Activated CD8-positive, alpha-beta T cell treated with anti-CD3 and anti-CD28 coated beads for 36 hours (primary cell): ENCODE measurements around the gene ZCWPW1. TPM values are rescaled to one million over a fixed set of nuclear protein-coding genes. Genes with fewer than 3 reads are reported as not detected.
A peak's percentile ranks its signal among the peaks of the same experiment; 100 is the strongest.

Experiments
- ATAC-seq: fragments of 200-7000 bp; cut with Tn5 transposase; one replicate; pipeline ENCODE4 v1.10.0; 2021; ENCODE audit warnings: mild to moderate bottlenecking, moderate library complexity
- CTCF ChIA-PET: fragments of 350-600 bp; sonication (Branson Sonifier 250); formaldehyde crosslinking; loops from one replicate; lab custom pipeline; 2021; ENCODE audit warnings: antibody characterized with exemption; lab: Charles Lee
- POLR2A ChIA-PET: fragments of 350-600 bp; sonication (Branson Sonifier 250); formaldehyde crosslinking; loops from one replicate; lab custom pipeline; 2021; ENCODE audit warnings: antibody characterized with exemption; lab: Charles Lee
- DNase-seq: peaks from one replicate; pipeline ENCODE4 v3.0.0-alpha.2; 2020
- H3K27ac Mint-ChIP-seq: one replicate; pipeline ENCODE4 v1.8.0; 2021; ENCODE audit warnings: mild to moderate bottlenecking, mixed read lengths
- H3K27me3 Mint-ChIP-seq: one replicate; pipeline ENCODE4 v1.8.0; 2021; ENCODE audit warnings: mixed read lengths
- H3K36me3 Mint-ChIP-seq: one replicate; pipeline ENCODE4 v1.8.0; 2021; ENCODE audit warnings: low read depth, mixed read lengths
- H3K4me1 Mint-ChIP-seq: one replicate; pipeline ENCODE4 v1.8.0; 2021; ENCODE audit warnings: low read depth, mixed read lengths
- H3K4me3 Mint-ChIP-seq: one replicate; pipeline ENCODE4 v1.8.0; 2021; ENCODE audit warnings: mild to moderate bottlenecking, moderate library complexity, mixed read lengths
- H3K9me3 Mint-ChIP-seq: one replicate; pipeline ENCODE4 v1.8.0; 2021; ENCODE audit warnings: mixed read lengths
- intact Hi-C: fragments of 100-400 bp; cut with micrococcal nuclease; formaldehyde crosslinking; loops from one replicate; pipeline ENCODE4 v1.10.0; 2022
- total RNA-seq, 2 experiments: library from RNA; stranded (reverse); gene quantifications; one replicate each; pipeline ENCODE4 v1.2.3, GENCODE V29; 2021
- TF ChIP-seq, protein P1 (sequence below): fragments of 200-600 bp; IDR thresholded peaks from one replicate; pipeline ENCODE4 v1.8.0; 2022; ENCODE audit warnings: antibody characterized with exemption, mild to moderate bottlenecking

The ZCWPW1 gene
- total RNA-seq, 2 experiments from 2014 or later: 2.5 to 3.6 TPM

DNA sequence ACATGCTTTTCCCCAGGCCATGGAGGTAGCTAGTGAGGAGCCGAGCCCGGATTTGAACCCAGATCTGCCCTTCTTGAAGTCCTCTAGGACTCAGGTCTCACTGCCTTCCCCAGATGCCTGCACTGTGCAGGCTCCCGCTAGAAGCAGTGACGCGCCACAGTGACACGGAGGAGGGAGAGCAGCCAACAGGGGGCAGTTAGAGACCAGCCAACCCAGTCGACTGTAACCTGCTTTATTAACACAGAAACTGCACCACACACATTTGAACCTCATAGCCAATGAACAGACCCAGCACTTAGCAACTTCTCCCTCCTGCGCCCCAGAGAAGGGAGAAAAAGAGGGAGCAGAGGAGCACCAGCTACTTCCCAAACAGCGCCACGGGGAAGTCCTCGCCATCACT is 27.8 kb downstream of the ZCWPW1 start:
- ChIA-PET POLR2A (interaction anchor here (1.1 kb wide), 1 partner anchor 29 kb away, joined by 3 read pairs; no protein-coding TSS in a partner anchor), CTCF (interaction anchor here (1.3 kb wide), 1 partner anchor 19 kb away, joined by 4 read pairs; no protein-coding TSS in a partner anchor)
- Mint-ChIP-seq H3K27ac (no peak overlapping the region), H3K9me3 (no peaks in the 10 kb centered on the region), H3K27me3 (peaks cover 3% of the 10 kb centered on the region), H3K4me3 (no peak overlapping the region), H3K4me1 (peaks cover 16% of the 10 kb centered on the region), H3K36me3 (no peaks in the 10 kb centered on the region)
- DNase-seq: peak; percentile 43
- no peak for ATAC-seq
- intact Hi-C loops: loop anchor here (5.0 to 10.0 kb wide), 2 partner anchors 33 to 266 kb away; no protein-coding TSS in a partner anchor
- TF ChIP-seq, protein P1, sequence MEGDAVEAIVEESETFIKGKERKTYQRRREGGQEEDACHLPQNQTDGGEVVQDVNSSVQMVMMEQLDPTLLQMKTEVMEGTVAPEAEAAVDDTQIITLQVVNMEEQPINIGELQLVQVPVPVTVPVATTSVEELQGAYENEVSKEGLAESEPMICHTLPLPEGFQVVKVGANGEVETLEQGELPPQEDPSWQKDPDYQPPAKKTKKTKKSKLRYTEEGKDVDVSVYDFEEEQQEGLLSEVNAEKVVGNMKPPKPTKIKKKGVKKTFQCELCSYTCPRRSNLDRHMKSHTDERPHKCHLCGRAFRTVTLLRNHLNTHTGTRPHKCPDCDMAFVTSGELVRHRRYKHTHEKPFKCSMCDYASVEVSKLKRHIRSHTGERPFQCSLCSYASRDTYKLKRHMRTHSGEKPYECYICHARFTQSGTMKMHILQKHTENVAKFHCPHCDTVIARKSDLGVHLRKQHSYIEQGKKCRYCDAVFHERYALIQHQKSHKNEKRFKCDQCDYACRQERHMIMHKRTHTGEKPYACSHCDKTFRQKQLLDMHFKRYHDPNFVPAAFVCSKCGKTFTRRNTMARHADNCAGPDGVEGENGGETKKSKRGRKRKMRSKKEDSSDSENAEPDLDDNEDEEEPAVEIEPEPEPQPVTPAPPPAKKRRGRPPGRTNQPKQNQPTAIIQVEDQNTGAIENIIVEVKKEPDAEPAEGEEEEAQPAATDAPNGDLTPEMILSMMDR: no peak

DNA sequence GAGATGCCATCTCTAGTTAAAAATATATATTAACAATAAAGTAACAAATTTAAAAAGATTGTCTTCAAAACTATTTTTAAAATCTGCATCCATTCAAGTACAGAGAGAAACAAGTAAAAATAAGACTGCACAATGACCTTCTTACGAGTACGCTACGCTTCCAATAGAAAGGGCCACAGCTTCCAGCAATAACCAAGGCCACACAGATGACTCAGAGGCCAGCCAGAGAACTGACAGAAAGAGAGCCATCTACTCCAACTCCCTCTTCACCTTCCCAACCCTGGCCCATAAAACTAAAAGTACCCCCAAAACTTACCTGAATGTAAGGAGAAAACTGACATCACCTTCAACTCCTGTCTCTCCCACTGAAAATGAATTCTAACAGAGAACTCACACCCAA is 28.5 kb downstream of the ZCWPW1 start:
- no peak for DNase-seq
- ATAC-seq: no peak
- Mint-ChIP-seq H3K9me3 (no peaks in the 10 kb centered on the region), H3K27ac (no peak overlapping the region), H3K27me3 (peaks cover 3% of the 10 kb centered on the region), H3K4me1 (peaks cover 18% of the 10 kb centered on the region), H3K36me3 (no peaks in the 10 kb centered on the region), H3K4me3 (no peak overlapping the region)
- ChIA-PET POLR2A (interaction anchor here (0.7 to 0.8 kb wide), 2 partner anchors 12 to 13 kb away, joined by 3 to 4 read pairs; no protein-coding TSS in a partner anchor), CTCF (interaction anchor here (4.2 kb wide), 1 partner anchor 7 kb away, joined by 20 read pairs; no protein-coding TSS in a partner anchor)
- TF ChIP-seq, protein P1: no peak
- intact Hi-C loops: loop anchor here (5.0 to 10.0 kb wide), 2 partner anchors 33 to 265 kb away; no protein-coding TSS in a partner anchor

DNA sequence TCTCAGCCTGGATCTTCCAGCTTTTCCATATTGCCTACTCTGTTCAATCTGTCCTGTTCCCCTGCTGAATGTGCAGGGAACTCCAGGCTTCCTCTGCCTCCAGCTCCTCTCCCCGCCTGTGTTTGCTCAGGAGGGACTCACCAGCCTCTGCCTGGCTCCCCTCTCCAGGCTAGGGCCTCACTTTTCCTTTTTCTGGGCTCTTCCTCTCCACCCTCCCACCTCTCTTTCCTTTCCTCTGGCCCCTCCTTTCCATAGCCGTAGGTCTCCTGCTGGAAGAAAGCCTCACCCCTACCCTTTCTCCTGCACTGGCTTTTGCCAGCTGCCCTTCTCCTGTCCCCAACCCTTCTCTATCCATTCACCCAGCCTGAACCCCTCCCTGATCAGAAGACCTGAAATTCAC is 30.3 kb downstream of the ZCWPW1 start:
- H3K9me3 Mint-ChIP-seq: no peaks in the 10 kb centered on the region
- intact Hi-C loops: no loop called here
- peaks cover 18% of the 10 kb centered on the region for H3K4me1 Mint-ChIP-seq
- TF ChIP-seq, protein P1: no peak
- ChIA-PET CTCF (interaction anchor here (4.2 kb wide), 1 partner anchor 9 kb away, joined by 20 read pairs; no protein-coding TSS in a partner anchor), POLR2A (no interaction called here)
- DNase-seq: no peak
- no peak overlapping the region for H3K4me3 Mint-ChIP-seq
- H3K36me3 Mint-ChIP-seq: no peaks in the 10 kb centered on the region
- no peak for ATAC-seq
- H3K27me3 Mint-ChIP-seq: peaks cover 4% of the 10 kb centered on the region
- H3K27ac Mint-ChIP-seq: no peak overlapping the region

DNA sequence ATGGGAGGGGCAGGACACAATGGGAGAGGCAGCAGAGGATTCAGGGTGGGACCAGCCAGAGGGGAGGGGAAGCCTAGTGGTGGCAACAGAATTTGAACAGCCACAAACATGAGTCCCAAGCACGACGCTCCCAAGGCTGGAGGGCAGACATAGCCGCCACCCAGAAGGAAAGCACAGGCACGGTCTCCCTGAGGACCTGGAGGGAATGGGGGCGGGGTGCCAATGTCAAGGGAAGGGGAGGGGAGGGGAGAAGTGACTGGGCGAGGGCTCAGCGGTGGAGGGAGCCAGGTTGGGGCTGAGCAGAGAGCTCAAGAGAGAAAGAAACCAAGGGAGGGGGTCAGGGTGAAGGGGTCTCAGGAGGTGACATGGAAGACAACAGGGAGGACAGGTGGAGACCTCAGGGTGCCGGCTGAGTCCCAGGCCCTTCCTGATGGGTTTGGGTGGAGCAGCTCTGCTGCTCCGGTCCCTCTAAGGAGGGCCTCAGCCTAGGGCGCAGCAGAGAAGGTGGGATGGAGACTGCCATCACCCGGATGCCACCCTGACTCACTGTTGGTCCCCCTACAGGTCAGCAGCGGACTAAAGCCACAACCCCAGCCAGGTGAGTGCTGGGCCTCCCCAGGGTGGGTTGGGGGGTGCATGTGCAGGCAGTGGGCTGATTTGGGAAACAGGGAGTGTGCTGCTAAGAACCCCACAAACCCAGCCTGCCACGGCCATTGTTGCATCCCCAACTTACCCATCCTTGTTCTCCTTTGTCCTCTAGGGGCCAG is 31.0 kb downstream of the ZCWPW1 start:
- Mint-ChIP-seq H3K36me3 (no peaks in the 10 kb centered on the region), H3K4me1 (peaks cover 18% of the 10 kb centered on the region), H3K9me3 (no peaks in the 10 kb centered on the region), H3K4me3 (no peak overlapping the region), H3K27me3 (peaks cover 4% of the 10 kb centered on the region), H3K27ac (peak overlapping the region; percentile 50)
- intact Hi-C loops: no loop called here
- no peak for DNase-seq
- ATAC-seq: no peak
- ChIA-PET CTCF (interaction anchor here (1.2 to 4.2 kb wide), 2 partner anchors 10 to 264 kb away, joined by 3 to 20 read pairs; no protein-coding TSS in a partner anchor), POLR2A (interaction anchor here (1.0 to 2.1 kb wide), 2 partner anchors 13 to 32 kb away, joined by 3 to 6 read pairs; no protein-coding TSS in a partner anchor)
- TF ChIP-seq, protein P1: no peak
